WERI-Rb-1 (cell line): ENCODE data around the gene SNCAIP.

Source experiments
- DNase-seq: peaks from one replicate; pipeline ENCODE4 v3.0.0-alpha.2; 2020
- H3K27ac ChIP-seq: fragments of 250-450 bp; sonication (Bioruptor Pico); 2 replicates; pipeline ENCODE4 v1.5.1; 2020; ENCODE audit warnings: mild to moderate bottlenecking, moderate library complexity
- H3K27me3 ChIP-seq: fragments of 250-450 bp; sonication (Bioruptor Pico); 2 replicates; pipeline ENCODE4 v1.5.1; 2021; ENCODE audit warnings: mild to moderate bottlenecking, low read depth, moderate library complexity; ENCODE audit not compliant: insufficient read depth, severe bottlenecking
- H3K36me3 ChIP-seq: fragments of 250-450 bp; sonication (Bioruptor Pico); 2 replicates; pipeline ENCODE4 v1.5.1; 2020; ENCODE audit warnings: mild to moderate bottlenecking, moderate library complexity
- H3K4me3 ChIP-seq: 2 replicates; pipeline ENCODE4 v1.5.1; 2011; ENCODE audit warnings: low read depth, mild to moderate bottlenecking, control low read depth, low read length
- H3K9me3 ChIP-seq: fragments of 250-450 bp; sonication (Bioruptor Pico); 2 replicates; pipeline ENCODE4 v1.5.1; 2021; ENCODE audit warnings: mild to moderate bottlenecking, moderate library complexity; ENCODE audit not compliant: severe bottlenecking
- TF ChIP-seq, protein P1 (sequence below): IDR thresholded peaks from 2 replicates; pipeline ENCODE4 v1.5.1; 2011; ENCODE audit warnings: low read depth, mild to moderate bottlenecking, control low read depth, inconsistent platforms, low read length

Gene SNCAIP

DNA sequence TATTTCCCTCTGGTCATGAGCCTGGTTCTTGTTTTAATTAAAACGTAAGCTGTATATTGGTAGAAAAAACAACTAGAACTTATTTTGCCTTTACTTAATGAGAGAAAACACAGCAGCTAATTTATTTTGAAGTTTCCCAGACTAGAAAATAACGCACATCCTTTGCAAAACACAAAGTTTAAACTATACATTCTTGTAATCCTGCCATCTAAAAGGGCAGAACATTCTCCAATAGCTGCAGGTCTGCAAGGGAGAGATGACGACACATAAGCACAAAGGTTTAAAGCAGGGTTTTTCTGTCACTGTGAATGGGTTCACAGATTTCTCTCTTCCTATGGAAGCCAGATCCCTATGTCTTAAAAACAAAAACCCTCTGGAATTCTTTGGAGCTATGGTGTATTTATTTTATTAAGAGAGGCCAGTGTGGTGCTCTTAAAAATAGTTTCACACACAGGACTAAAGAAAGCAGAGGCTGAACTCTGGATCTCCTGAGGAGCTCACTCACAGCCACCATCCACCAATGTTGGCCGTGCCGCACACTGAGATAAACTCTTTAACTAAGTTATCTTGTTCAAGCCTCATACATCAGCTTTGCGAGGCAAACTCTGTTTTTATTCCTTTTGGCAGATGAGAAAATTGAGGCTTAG is 82.4 kb downstream of the SNCAIP start:
- DNase-seq: no peak
- TF ChIP-seq, protein P1, sequence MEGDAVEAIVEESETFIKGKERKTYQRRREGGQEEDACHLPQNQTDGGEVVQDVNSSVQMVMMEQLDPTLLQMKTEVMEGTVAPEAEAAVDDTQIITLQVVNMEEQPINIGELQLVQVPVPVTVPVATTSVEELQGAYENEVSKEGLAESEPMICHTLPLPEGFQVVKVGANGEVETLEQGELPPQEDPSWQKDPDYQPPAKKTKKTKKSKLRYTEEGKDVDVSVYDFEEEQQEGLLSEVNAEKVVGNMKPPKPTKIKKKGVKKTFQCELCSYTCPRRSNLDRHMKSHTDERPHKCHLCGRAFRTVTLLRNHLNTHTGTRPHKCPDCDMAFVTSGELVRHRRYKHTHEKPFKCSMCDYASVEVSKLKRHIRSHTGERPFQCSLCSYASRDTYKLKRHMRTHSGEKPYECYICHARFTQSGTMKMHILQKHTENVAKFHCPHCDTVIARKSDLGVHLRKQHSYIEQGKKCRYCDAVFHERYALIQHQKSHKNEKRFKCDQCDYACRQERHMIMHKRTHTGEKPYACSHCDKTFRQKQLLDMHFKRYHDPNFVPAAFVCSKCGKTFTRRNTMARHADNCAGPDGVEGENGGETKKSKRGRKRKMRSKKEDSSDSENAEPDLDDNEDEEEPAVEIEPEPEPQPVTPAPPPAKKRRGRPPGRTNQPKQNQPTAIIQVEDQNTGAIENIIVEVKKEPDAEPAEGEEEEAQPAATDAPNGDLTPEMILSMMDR: no peak
- H3K36me3 ChIP-seq: no peaks in the 10 kb centered on the region
- no peaks in the 10 kb centered on the region for H3K9me3 ChIP-seq
- no peaks in the 10 kb centered on the region for H3K27me3 ChIP-seq
- H3K4me3 ChIP-seq: no peak overlapping the region
- no peak overlapping the region for H3K27ac ChIP-seq

DNA sequence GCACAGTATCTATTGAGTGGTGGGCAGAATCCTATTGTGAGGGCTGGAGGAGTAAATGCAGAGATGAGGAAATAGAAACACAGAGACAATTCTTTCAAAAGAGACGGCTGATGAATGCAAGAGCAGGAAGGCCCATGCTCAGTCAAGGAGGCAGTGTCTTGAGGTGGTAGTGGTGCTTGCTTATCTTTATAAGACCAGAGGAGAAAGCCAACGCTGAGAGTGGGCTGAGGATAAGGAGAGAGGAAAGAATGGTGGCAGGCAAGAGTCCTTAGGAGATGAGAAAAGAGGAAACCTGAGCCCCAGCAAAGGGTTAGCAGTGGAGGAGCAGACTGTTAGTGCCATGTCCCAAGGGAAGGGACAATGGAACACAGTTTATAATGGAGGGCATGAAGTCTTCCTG is 86.0 kb downstream of the SNCAIP start:
- no peaks in the 10 kb centered on the region for H3K27me3 ChIP-seq
- no peaks in the 10 kb centered on the region for H3K36me3 ChIP-seq
- TF ChIP-seq, protein P1: no peak
- no peak for DNase-seq
- no peaks in the 10 kb centered on the region for H3K9me3 ChIP-seq
- no peak overlapping the region for H3K4me3 ChIP-seq
- no peak overlapping the region for H3K27ac ChIP-seq

DNA sequence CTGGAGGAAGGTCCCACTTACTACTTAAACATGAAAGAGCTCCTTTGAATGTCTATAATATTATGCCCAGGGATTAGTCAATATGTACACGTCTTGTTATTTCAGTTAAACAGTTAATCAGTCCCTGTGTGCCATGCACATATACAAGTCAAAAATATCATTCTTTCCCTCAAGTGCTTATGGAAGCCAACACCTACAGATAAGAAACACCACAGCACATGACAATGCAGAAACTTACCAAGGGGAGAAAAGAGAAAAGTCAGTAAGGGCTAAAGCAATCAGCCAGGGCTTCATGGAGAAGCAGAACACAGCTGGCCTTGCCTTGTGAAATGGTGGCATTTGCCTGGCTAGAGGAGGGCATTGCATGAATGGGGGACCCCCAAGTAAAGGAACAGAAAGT is 88.3 kb downstream of the SNCAIP start:
- no peak overlapping the region for H3K27ac ChIP-seq
- no peak overlapping the region for H3K4me3 ChIP-seq
- TF ChIP-seq, protein P1: no peak
- no peaks in the 10 kb centered on the region for H3K36me3 ChIP-seq
- no peak for DNase-seq
- no peaks in the 10 kb centered on the region for H3K27me3 ChIP-seq
- no peaks in the 10 kb centered on the region for H3K9me3 ChIP-seq

DNA sequence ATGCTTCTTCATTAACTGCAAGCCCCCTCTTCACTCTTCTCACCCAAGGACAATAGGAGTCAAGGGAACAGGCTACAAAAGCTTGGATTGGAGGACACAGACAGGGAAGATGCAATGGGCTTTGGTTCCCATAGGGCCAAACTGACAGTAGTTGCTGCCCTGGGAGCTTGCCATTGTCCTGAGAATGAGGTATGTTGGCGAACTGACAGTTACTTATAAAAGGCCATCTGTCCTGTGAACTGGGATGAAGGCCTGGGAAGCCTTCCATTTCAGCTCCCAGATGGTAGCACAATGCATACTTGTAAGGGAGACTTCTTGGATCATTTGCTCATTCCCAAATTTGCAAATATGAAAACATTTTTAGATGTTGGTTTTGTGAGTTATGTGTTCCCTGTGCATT is 88.9 kb downstream of the SNCAIP start:
- TF ChIP-seq, protein P1: no peak
- Histone ChIP-seq H3K36me3 (no peaks in the 10 kb centered on the region), H3K9me3 (no peaks in the 10 kb centered on the region), H3K27me3 (no peaks in the 10 kb centered on the region), H3K27ac (no peak overlapping the region), H3K4me3 (no peak overlapping the region)
- DNase-seq: no peak

DNA sequence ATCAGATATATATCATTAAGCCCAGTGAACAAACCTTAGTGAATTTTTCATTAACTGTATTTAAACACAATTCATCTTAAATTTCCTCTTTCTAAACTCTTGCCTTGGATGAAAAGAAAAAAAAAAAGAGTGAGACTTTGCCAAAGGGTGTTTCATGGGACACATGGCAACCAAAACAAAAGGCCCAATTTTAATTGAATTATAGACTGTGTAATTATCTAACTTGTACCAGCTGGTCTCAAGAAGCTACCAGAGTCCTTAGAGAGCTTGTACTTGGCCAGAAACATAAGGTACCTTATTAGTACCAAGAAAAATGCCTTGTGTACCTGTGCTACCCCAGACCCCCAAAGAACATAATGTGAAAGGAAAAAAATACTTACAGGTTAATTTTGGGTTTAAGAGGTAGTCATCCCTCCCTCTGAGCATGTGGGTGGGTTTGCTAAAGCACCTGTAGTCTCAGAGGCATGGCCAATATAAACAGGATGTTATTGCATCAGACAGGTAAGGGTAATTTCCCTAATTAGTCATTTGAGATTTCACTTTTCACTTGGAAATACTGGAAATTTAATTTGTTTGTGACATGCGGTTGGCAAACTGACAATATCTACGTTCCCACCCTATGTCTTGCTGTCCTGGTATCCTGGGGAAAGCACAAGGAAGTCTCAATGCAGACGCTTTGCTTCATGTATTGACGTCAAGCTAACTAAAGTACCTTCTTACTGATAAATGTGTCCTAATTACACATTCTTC is 90.1 kb downstream of the SNCAIP start:
- no peak for DNase-seq
- no peaks in the 10 kb centered on the region for H3K9me3 ChIP-seq
- no peaks in the 10 kb centered on the region for H3K27me3 ChIP-seq
- no peaks in the 10 kb centered on the region for H3K36me3 ChIP-seq
- TF ChIP-seq, protein P1: no peak
- H3K27ac ChIP-seq: no peak overlapping the region
- no peak overlapping the region for H3K4me3 ChIP-seq
